Transverse colon (tissue), 4 donors: ENCODE results near the gene B4GALNT1. TPM values are rescaled to one million over a fixed set of nuclear protein-coding genes. Genes with fewer than 3 reads are reported as not detected.

ENCODE experiments used
- DNase-seq: peaks from one replicate; pipeline ENCODE4 v3.0.0-alpha.2; 2019
- H3K27ac ChIP-seq, 4 donors: fragments of 200-600 bp; sonication (generic); 2 replicates each; pipeline ENCODE4 v1.5.1; 2016 to 2018; ENCODE audit warnings: inconsistent platforms in 4 of 4
- H3K27me3 ChIP-seq: fragments of 200-600 bp; sonication (generic); 2 replicates; pipeline ENCODE4 v1.5.1; 2017; ENCODE audit warnings: inconsistent platforms
- H3K36me3 ChIP-seq, 4 donors: fragments of 200-600 bp; sonication (generic); 2 replicates each; pipeline ENCODE4 v1.5.1; 2017 to 2019; ENCODE audit warnings: inconsistent platforms in 4 of 4
- H3K4me1 ChIP-seq, 4 donors: fragments of 200-600 bp; sonication (generic); 2 replicates each; pipeline ENCODE4 v1.5.1; 2017 to 2020; ENCODE audit warnings: inconsistent platforms in 4 of 4
- H3K4me3 ChIP-seq, 4 donors: fragments of 200-600 bp; sonication (generic); 1 replicate in 1 of 4; 2 replicates in 3 of 4; pipeline versions ENCODE4 v1.5.1 to v1.6.1; 2017 to 2019; ENCODE audit warnings: inconsistent platforms in 4 of 4
- H3K9me3 ChIP-seq, 2 donors: fragments of 200-600 bp; sonication (generic); 2 replicates each; pipeline ENCODE4 v1.5.1; 2017 to 2019; ENCODE audit warnings: inconsistent platforms in 2 of 2
- EP300 ChIP-seq: sonication (generic); formaldehyde crosslinking; IDR thresholded peaks from one replicate; pipeline ENCODE4 v1.6.1; 2017; ENCODE audit warnings: antibody characterized with exemption, low read depth
- POLR2A ChIP-seq: fragments of 450-650 bp; IDR thresholded peaks from one replicate; pipeline ENCODE4 v1.6.1; 2016; ENCODE audit warnings: antibody characterized with exemption, mild to moderate bottlenecking, moderate library complexity
- POLR2AphosphoS5 ChIP-seq, 3 donors: sonication (generic); formaldehyde crosslinking; IDR thresholded peaks; one replicate each; pipeline ENCODE4 v1.6.1; 2016; ENCODE audit warnings: antibody characterized with exemption in 3 of 3
- WGBS, 2 donors: methylation state at CpG; one replicate each; pipeline ENCODE4 v1.1.5; 2018; ENCODE audit warnings: low coverage in 1 of 2; 5-methylcytosine and 5-hydroxymethylcytosine counted together
- in situ Hi-C, 4 donors: fragments of 200-750 bp; cut with MboI; loops; one replicate each; pipeline versions ENCODE4 v1.15.0 to v1.15.1; 2017; ENCODE audit warnings: low sequenced_read_pairs in 3 of 4, low pct_ligation_motif_present in 1 of 4, low pct_unique_long_range_greater_than_20kb in 1 of 4
- intact Hi-C: fragments of 100-400 bp; cut with DNase I; formaldehyde crosslinking; loops from one replicate; pipeline ENCODE4 v1.15.1; 2023; ENCODE audit warnings: low total_unique reads
- total RNA-seq, 4 donors: library from RNA; depleted of rRNA; stranded (reverse); fragments of >200 nt; gene quantifications; one replicate each; pipeline ENCODE4 v1.1.0, GENCODE V29; 2016
- TF ChIP-seq, protein P1 (sequence below), 5 experiments: fragments of 200-600 bp in 3 of 5; fragments of 450-650 bp in 2 of 5; sonication (generic) in 3 of 5; IDR thresholded peaks; 1 replicate in 2 of 5; 2 replicates in 3 of 5; pipeline ENCODE4 v1.5.1; 2016 to 2017; ENCODE audit warnings: antibody characterized with exemption in 5 of 5, inconsistent platforms in 3 of 5, mild to moderate bottlenecking in 2 of 5, moderate library complexity in 1 of 5

B4GALNT1 gene
- total RNA-seq, 4 donors from 2014 or later, result 0.68 to 6.4 (median 2.1) TPM; not detected in 1

DNA sequence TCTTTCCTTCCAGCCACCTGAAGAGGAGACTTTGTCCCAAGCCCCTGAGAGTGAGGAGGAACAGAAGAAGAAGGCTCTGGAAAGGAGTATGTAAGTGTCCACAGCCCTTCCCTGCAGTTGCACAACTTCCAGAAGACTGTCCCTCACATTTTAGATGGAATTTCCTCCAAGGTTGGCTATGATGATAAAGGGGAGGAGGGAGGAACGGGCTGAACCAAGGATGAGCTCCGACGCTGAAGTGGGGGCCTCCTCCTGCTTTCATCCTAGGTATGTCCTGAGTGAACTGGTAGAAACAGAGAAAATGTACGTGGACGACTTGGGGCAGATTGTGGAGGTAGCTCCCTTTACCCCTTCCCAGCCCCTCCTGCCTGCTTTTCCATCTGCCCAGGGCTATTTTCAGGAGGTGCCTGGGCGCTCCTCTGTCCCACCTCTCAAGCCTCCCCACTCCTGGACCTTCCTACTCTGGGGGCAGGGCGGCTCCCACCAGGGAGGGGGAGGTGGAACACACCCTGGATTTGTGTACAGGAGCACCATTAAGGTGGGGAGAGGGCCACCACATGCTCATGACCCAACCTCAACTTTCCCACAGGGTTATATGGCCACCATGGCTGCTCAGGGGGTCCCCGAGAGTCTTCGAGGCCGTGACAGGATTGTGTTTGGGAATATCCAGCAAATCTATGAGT is 19.4 kb downstream of the B4GALNT1 start:
- 70 to 84% methylated on average over 3 to 10 of the region's 10 CpGs for WGBS, 2 donors
- in situ Hi-C loops, result no loop called here
- no peak for DNase-seq
- peaks cover 4 to 44% (median 19%) of the 10 kb centered on the region in 4 donors for H3K4me1 ChIP-seq
- no peak overlapping the region for H3K4me3 ChIP-seq
- intact Hi-C loops, result no loop called here
- H3K27me3 ChIP-seq, result peaks cover 74% of the 10 kb centered on the region
- no peak for TF ChIP-seq POLR2A
- peak overlapping the region in 1 of 4 donors; percentile 93 for H3K27ac ChIP-seq
- no peaks in the 10 kb centered on the region for H3K36me3 ChIP-seq
- no peaks in the 10 kb centered on the region for H3K9me3 ChIP-seq

- intact Hi-C loops (no loop called here), in situ Hi-C loops (no loop called here)
- peaks cover 67% of the 10 kb centered on the region for H3K27me3 ChIP-seq
- H3K4me1 ChIP-seq, result peaks cover 4 to 44% (median 19%) of the 10 kb centered on the region in 4 donors
- H3K36me3 ChIP-seq, result no peaks in the 10 kb centered on the region
- no peak for DNase-seq
- no peaks in the 10 kb centered on the region for H3K9me3 ChIP-seq
- WGBS, 2 donors, result 20 to 84% methylated on average over 1 to 10 of the region's 10 CpGs
- peak overlapping the region in 3 of 4 donors; percentile 81 to 93 (median 81) for H3K27ac ChIP-seq
- TF ChIP-seq, protein P1, sequence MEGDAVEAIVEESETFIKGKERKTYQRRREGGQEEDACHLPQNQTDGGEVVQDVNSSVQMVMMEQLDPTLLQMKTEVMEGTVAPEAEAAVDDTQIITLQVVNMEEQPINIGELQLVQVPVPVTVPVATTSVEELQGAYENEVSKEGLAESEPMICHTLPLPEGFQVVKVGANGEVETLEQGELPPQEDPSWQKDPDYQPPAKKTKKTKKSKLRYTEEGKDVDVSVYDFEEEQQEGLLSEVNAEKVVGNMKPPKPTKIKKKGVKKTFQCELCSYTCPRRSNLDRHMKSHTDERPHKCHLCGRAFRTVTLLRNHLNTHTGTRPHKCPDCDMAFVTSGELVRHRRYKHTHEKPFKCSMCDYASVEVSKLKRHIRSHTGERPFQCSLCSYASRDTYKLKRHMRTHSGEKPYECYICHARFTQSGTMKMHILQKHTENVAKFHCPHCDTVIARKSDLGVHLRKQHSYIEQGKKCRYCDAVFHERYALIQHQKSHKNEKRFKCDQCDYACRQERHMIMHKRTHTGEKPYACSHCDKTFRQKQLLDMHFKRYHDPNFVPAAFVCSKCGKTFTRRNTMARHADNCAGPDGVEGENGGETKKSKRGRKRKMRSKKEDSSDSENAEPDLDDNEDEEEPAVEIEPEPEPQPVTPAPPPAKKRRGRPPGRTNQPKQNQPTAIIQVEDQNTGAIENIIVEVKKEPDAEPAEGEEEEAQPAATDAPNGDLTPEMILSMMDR (IDR thresholded peaks at IDR 0.05), result no peak
- TF ChIP-seq POLR2AphosphoS5 (IDR thresholded peaks at IDR 0.05), result no peak
- TF ChIP-seq EP300, result no peak
- no peak overlapping the region for H3K4me3 ChIP-seq
These were observed 20.1 kb downstream of the B4GALNT1 start for GRCh38 chr12:57612711-57613426.

DNA sequence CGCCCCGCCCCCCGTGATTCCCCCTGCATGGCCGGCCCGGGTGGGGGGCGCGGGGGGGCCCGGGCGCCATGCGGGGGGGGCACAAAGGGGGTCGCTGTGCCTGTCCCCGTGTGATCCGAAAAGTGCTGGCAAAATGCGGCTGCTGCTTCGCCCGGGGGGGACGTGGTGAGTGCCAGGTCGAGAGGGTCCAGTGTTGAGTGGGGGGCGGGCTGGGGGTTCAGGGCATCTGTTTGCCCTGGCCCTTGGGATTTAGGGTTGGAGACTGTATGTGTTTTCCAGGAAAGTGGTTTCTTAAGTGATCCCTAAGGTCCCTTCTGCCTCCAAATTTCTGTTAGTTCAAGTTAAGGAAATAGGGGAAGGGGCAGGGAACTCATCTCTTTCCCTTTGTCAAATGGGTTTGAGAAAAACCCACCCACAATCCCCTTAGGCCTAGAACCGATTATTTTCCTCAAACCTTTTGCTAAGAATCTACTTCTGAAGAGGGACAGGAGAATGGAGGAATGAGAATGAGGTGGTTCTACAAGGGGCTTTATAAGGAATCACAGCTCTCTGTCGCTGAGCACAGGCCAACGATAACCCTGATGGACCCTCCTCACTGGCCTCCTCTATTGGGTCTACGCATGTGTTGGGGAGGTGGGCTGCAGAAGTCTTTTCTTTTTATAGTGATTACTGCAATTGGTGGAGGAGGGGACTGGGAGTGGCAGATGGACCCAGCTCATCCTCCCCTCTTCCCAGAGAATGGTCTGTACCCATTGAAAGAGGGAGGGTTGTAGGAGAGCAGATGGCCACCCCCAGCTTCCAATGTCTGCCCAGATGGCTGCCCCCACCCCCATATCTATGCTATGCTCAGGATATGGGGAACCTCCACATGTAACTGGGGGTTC is 20.9 kb downstream of the B4GALNT1 start:
- intact Hi-C loops (no loop called here), in situ Hi-C loops (no loop called here)
- Histone ChIP-seq H3K4me3 (peak overlapping the region; percentile 37 to 94 (median 60)), H3K9me3 (no peaks in the 10 kb centered on the region), H3K27ac (peak overlapping the region; percentile 81 to 93 (median 84)), H3K4me1 (peaks cover 4 to 44% (median 19%) of the 10 kb centered on the region in 4 donors), H3K27me3 (peaks cover 59% of the 10 kb centered on the region), H3K36me3 (no peaks in the 10 kb centered on the region)
- WGBS, 2 donors, result 23 to 60% methylated on average over 1 to 15 of the region's 23 CpGs
- no peak for TF ChIP-seq EP300
- TF ChIP-seq, protein P1 (IDR thresholded peaks at IDR 0.05), result no peak
- no peak for DNase-seq

DNA sequence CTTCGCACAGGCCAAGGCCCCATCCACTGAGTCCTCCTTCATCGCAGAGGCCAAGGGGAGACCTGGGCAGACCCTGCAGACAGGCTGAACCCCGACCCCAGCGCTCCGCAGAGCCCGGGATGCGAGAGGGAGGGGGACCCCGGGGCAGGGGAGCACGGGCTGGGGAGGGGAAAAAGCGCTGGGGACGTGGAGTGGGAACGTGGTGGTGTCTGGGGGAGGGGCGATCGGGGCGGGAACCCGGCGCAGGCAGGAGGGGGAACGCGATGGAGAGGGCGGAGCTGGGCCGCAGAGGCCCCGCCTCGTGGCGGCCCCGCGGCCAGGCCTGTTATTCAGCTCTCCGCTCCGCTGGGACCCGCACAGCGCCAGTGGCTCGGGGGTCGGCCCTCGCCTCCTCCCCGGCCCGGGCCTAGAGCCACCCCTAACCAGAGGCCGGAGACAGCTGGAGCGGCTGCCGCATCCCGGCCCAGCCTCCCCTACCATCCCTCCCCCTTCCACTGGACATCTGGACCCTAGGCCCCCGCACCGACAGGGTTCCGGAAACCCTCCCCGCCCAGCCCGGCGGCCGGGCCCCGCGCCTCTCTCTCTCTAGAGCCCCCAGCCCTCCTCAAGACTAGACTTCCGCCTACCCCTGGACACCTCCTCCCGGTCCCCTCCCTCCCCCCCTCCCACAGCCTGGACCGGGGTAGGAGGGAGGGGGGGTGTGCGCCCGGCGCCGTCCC is 21.7 kb downstream of the B4GALNT1 start, which contains the start of gene ARHGEF25:
Gene ARHGEF25 (plus strand): TSS at position 328 of the 719 bp plus-strand sequence. CDS start 460 bp downstream, outside the sequence.
- H3K4me3 ChIP-seq, result peak within 1 kb of the TSS; percentile 37 to 94 (median 60)
- TF ChIP-seq POLR2A, result peak; percentile 40
- TF ChIP-seq, protein P1 (IDR thresholded peaks at IDR 0.05), result no peak
- TF ChIP-seq POLR2AphosphoS5 (IDR thresholded peaks at IDR 0.05), result peak in 2 of 3 donors; percentile 49 to 52
- H3K27me3 ChIP-seq, result peaks cover 56% of the 10 kb centered on the region
- intact Hi-C loops (no loop called here), in situ Hi-C loops (no loop called here)
- no peaks in the 10 kb centered on the region for H3K9me3 ChIP-seq
- H3K36me3 ChIP-seq, result no peaks in the 10 kb centered on the region
- peak within 1 kb of the TSS; percentile 81 to 93 (median 84) for H3K27ac ChIP-seq
- 1% methylated on average over 51 of the region's 55 CpGs; no CpG with 5 or more reads in 1 of the 2 donors for WGBS, 2 donors
- peaks cover 4 to 44% (median 19%) of the 10 kb centered on the region in 4 donors for H3K4me1 ChIP-seq
- DNase-seq, result peak; percentile 73
